GM18909 (cell line): Measurements from ENCODE around the gene DSTYK.

ENCODE experiments used
- ATAC-seq: cut with Tn5 transposase; IDR thresholded peaks from one replicate; pipeline ENCODE4 v1.9.1; 2021; ENCODE audit warnings: mild to moderate bottlenecking; ENCODE audit not compliant: unreplicated experiment, poor library complexity

Gene DSTYK

GRCh38 chr1:205142102-205142469 is 69.4 kb downstream of the DSTYK start:
- ATAC-seq = no peak

- ATAC-seq = no peak
Observed at GRCh38 chr1:205141236-205142101, 70.0 kb downstream of the DSTYK start.

- no peak for ATAC-seq
Observed at GRCh38 chr1:205140113-205140512, 71.4 kb downstream of the DSTYK start.

- no peak for ATAC-seq
Observed at GRCh38 chr1:205137901-205138300, 73.6 kb downstream of the DSTYK start.

- no peak for ATAC-seq
Observed at GRCh38 chr1:205133287-205133686, 78.2 kb downstream of the DSTYK start.

- ATAC-seq = no peak
Observed at GRCh38 chr1:205129447-205130029, 82.0 kb downstream of the DSTYK start.

- ATAC-seq = no peak
Observed at GRCh38 chr1:205128050-205128449, 83.5 kb downstream of the DSTYK start.

- no peak for ATAC-seq
Observed at GRCh38 chr1:205127646-205128045, 83.9 kb downstream of the DSTYK start.

- no peak for ATAC-seq
Observed at GRCh38 chr1:205124726-205125125, 86.8 kb downstream of the DSTYK start.

GRCh38 chr1:205122489-205122882 is 89.0 kb downstream of the DSTYK start:
- ATAC-seq = no peak

GRCh38 chr1:205121660-205122488 is 89.6 kb downstream of the DSTYK start, which contains the start of gene RBBP5:
RBBP5 (minus strand) TSS chr1:205121978; CDS start chr1:205121873, 105 bp downstream.
- ATAC-seq = peak; percentile 96

GRCh38 chr1:205118752-205119151 is 92.8 kb downstream of the DSTYK start:
- ATAC-seq = no peak

- ATAC-seq = no peak
Observed at GRCh38 chr1:205111354-205111753, 100.1 kb downstream of the DSTYK start.

- no peak for ATAC-seq
Observed at GRCh38 chr1:205109711-205110110, 101.8 kb downstream of the DSTYK start.

GRCh38 chr1:205109269-205109668 is 102.2 kb downstream of the DSTYK start:
- no peak for ATAC-seq

- ATAC-seq = no peak
Observed at GRCh38 chr1:205108464-205108863, 103.0 kb downstream of the DSTYK start.

- ATAC-seq = no peak
Observed at GRCh38 chr1:205107327-205107726, 104.2 kb downstream of the DSTYK start.

GRCh38 chr1:205102404-205102803 is 109.1 kb downstream of the DSTYK start:
- no peak for ATAC-seq

- no peak for ATAC-seq
Observed at GRCh38 chr1:205098242-205098641, 113.3 kb downstream of the DSTYK start.

- no peak for ATAC-seq
Observed at GRCh38 chr1:205095422-205095821, 116.1 kb downstream of the DSTYK start.
